ENCODE results near the gene SNX24.

SNX24 gene

GRCh38 chr5:123035360-123035917 lies 190.0 kb downstream of the SNX24 start:
- DNase-seq: no peak

GRCh38 chr5:123035918-123036390 lies 190.5 kb downstream of the SNX24 start:
- no peak for DNase-seq

GRCh38 chr5:123036391-123037103 lies 191.1 kb downstream of the SNX24 start, which contains the start of gene PPIC:
PPIC (minus strand) TSS chr5:123036725; CDS start chr5:123036625, 100 bp downstream.
- DNase-seq: no peak

- no peak for DNase-seq
Observed at GRCh38 chr5:123037104-123037418, 191.6 kb downstream of the SNX24 start.

- no peak for DNase-seq
Observed at GRCh38 chr5:123039673-123040072, 194.3 kb downstream of the SNX24 start.

GRCh38 chr5:123044926-123045617 lies 199.7 kb downstream of the SNX24 start:
- no peak for DNase-seq

GRCh38 chr5:123046222-123046621 lies 200.8 kb downstream of the SNX24 start:
- no peak for DNase-seq

- DNase-seq: no peak
Observed at GRCh38 chr5:123047706-123048105, 202.3 kb downstream of the SNX24 start.

GRCh38 chr5:123051206-123051605 lies 205.8 kb downstream of the SNX24 start:
- DNase-seq: no peak

Data from NCI-H1694 (cell line).